Measurements from ENCODE around the gene CDK19.
A peak's percentile ranks its signal among the peaks of the same experiment; 100 is the strongest.
"Not testable (repeated sequence)": the region's sequence is repeated elsewhere in the genome, so short reads cannot be mapped to it uniquely, and the experiment has no call there.

Gene CDK19

DNA sequence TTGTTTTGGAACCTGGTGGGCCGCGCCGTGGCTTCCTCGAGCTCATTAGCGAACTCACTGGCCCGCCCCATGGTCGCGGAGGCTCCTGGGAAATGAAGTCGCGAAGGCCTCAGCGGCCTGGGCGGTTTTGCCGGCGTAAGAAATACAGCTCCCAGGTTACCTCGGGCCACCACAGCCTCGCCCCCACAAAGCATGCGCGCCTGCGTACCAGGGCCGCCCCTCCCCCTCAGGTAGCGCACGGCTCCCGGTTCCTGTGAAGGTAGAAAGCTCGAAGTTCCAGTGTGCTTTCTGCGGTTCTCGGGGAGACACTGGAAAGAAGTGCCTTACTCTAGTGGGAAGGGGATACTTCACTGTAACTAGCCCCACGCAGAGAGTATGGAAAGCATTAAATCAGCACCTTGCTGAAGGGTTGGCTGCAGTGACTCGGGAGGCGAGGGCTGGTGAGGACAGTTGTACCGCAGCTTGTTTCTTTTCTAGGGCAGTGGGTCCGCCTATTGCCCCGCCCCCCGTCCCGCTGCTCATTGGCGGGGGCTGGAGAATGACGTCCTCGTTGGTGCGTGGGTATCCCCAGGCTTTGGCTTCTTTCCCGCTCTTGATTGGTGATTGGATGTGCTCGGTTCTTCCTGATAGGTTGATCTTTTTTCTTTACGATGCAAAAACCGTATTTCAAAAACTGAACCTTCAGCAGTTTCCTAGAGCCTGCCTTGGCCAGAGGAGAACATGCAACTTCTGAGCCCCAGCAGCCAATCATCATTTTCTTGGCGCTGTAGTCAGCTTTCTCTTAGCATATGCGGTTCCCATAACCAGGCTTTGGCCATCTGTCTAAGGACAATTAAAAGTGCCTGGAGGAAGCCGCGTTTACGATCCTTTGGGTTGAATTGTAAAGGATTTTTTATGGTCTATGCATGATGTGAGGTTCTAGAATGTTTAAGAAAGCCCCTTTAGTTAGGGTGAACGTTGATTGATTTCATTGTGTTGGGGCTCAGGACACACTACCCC is at the start of gene CDK19:
Gene CDK19, minus strand, starts transcription at position 59 of the 999 bp plus-strand sequence. CDS start 333 bp downstream, outside the sequence.
- Mint-ChIP-seq H3K36me3 (peaks cover 6% of the 10 kb centered on the region), H3K27ac (peak within 1 kb of the TSS; percentile 99), H3K4me1 (peaks cover 59% of the 10 kb centered on the region), H3K27me3 (no peaks in the 10 kb centered on the region), H3K4me3 (peak within 1 kb of the TSS; percentile 99), H3K9me3 (no peaks in the 10 kb centered on the region)
- CTCF ChIA-PET, result interaction anchor here (1.1 to 2.9 kb wide), 3 partner anchors 57 to 133 kb away, joined by 4 to 27 read pairs (median 5); no protein-coding TSS in a partner anchor
- DNase-seq, result peak; percentile 99

DNA sequence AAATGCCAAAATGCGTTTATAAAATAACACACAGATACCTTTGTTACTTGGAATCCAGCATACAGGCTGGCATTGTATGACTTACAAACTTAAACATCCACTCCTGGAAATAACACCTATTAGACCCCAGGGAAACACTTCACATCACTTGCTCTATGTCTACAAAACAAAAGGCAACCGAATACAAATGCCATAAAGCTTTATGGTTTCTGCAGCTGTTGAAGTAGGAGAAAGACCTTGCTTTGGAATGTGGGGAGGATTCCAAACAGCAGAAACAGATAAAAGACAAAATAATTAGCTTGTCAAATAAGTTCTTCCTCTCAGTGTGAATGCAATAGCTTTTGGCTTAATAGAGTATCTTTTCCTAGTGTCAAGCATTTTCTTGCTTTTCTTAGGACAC is 49.6 kb upstream of the CDK19 start:
- H3K36me3 Mint-ChIP-seq, result no peaks in the 10 kb centered on the region
- H3K4me3 Mint-ChIP-seq, result no peak overlapping the region
- peaks cover 2% of the 10 kb centered on the region for H3K9me3 Mint-ChIP-seq
- no peak overlapping the region for H3K27ac Mint-ChIP-seq
- H3K27me3 Mint-ChIP-seq, result no peaks in the 10 kb centered on the region
- peaks cover 17% of the 10 kb centered on the region for H3K4me1 Mint-ChIP-seq
- no peak for DNase-seq
- CTCF ChIA-PET, result interaction anchor here (1.0 kb wide), 1 partner anchor 14 kb away, joined by 3 read pairs; no protein-coding TSS in a partner anchor

DNA sequence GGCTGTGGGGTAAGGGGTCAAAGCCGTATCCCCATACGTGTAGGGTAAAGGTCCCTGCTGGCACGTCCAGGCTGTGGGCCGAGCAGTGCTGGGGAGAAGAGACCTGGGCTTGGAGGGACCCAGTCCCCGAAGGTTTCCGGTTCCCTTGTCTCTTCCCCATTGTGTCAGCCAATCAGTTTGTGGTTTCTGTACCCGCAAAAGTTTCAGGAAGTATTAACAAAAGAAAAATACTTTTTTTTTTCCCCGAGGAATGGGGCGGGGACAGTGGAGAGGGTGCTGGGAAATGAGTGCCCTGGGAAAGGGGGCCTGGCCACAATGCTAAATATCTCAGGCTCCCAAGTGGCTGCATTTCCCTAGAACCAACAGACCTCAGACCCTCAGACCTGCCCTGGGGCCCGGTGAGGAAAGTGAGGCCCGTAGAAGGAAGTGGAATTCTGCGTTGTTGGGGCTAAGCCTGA is 44.1 kb upstream of the CDK19 start:
- H3K27me3 Mint-ChIP-seq, result peaks cover 4% of the 10 kb centered on the region
- peaks cover 13% of the 10 kb centered on the region for H3K4me1 Mint-ChIP-seq
- CTCF ChIA-PET, result no interaction called here
- H3K4me3 Mint-ChIP-seq, result no peak overlapping the region
- H3K27ac Mint-ChIP-seq, result peak overlapping the region; percentile 58
- H3K36me3 Mint-ChIP-seq, result no peaks in the 10 kb centered on the region
- no peaks in the 10 kb centered on the region for H3K9me3 Mint-ChIP-seq
- DNase-seq, result no peak

DNA sequence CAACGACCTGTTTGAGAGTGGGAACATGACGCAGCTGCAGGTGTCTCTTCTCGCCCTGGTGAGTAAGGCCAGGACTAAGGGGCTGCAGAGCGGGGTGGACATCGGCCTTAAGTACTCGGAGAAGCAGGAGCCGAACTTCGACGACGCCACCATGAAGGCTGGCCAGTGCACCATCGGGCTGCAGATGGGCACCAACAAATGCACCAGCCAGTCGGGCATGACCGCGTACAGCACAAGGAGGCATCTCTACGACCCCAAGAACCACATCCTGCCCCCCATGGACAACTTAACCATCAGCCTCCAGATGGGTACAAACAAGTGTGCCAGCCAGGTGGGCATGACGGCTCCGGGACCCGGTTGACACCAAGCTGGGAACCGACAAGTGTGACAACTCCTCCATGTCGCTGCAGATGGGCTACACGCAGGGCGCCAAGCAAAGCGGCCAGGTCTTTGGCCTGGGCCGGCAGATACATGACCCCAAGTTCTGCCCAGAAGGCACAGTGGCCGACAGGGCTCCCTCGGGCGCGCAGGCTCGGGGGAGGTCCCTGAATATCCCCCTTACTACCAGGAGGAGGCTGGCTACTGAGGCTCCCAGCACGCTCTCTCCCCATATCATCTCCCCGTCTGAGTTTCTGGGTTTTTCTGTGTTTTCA is 43.4 kb upstream of the CDK19 start:
- no peak for DNase-seq
- no peak overlapping the region for H3K27ac Mint-ChIP-seq
- peaks cover 13% of the 10 kb centered on the region for H3K4me1 Mint-ChIP-seq
- peaks cover 6% of the 10 kb centered on the region for H3K27me3 Mint-ChIP-seq
- no peaks in the 10 kb centered on the region for H3K36me3 Mint-ChIP-seq
- CTCF ChIA-PET, result no interaction called here
- no peak overlapping the region for H3K4me3 Mint-ChIP-seq
- H3K9me3 Mint-ChIP-seq, result no peaks in the 10 kb centered on the region

DNA sequence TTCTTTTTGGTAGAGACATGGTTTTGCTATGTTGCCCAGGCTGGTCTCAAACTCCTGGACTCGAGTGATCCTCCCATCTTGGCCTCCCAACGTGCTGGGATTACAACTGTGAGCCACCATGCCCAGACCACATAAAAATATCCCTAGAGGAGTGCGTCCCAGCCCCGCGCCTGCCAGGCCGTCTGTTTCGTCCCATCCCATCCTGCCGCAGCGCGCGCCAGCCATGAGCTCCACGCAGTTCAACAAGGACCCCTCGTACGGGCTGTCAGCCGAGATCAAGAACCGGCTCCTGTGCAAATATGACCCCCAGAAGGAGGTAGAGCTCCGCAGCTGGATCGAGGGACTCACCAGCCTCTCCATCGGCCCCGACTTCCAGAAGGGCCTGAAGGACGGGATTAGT is 42.7 kb upstream of the CDK19 start:
- no peak for DNase-seq
- Mint-ChIP-seq H3K27ac (no peak overlapping the region), H3K4me3 (no peak overlapping the region), H3K4me1 (peaks cover 13% of the 10 kb centered on the region), H3K36me3 (no peaks in the 10 kb centered on the region), H3K27me3 (peaks cover 13% of the 10 kb centered on the region), H3K9me3 (no peaks in the 10 kb centered on the region)
- CTCF ChIA-PET, result no interaction called here

DNA sequence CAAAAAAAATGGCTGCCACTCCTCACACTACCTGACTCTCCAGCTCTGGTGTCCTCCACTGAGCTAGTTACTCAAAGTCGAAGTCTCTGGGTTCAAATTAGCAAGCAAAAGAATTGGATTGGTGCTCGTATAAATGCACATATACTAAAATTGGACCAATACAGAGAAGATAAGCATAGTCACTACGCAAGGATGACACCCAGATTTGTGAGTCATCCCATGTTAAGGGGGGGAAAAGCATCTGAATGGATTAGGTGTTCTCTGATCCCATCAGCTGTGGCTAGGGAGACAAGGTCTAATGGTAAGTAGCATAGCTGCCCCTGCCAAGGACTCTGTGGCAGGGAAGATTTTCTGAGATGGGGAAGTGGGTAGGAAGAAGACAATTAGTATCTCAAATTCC is 41.0 kb upstream of the CDK19 start:
- CTCF ChIA-PET, result no interaction called here

DNA sequence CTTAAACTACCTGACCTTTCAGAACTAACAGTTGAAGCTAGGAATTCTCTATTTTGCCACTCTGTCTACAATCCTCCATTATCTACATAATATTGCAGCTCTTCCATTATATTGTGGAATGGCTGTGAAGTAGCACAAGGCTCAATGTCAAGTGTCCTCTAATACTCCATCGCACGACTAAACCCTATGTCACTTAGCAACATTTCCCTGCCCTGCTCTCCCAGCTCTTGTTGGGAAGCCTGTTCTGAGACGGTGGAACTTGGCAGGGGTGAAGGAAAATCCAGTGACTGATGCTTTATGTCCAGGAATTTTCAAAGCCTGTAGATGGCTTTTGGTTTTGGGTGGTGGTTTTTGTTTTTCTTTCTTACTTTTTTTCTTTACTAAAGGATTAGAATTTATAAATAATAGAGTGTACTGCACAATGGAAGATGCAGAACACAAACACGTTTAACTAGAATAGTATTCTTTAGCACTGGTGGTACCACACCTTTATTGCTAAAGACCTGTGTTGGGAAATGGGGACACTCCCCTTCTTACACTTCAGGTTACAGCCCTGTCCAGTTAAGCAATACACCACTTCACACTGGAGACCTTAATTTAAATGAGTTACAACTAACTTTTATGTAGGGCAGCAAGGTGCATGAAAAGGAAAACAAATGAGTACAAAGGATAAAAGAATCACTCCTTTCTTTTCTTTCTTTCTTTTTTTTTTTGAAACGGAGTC is 38.6 kb upstream of the CDK19 start:
- Mint-ChIP-seq H3K27me3 (peaks cover 23% of the 10 kb centered on the region), H3K4me3 (no peak overlapping the region), H3K4me1 (peaks cover under 1% of the 10 kb centered on the region), H3K36me3 (no peaks in the 10 kb centered on the region), H3K27ac (no peak overlapping the region), H3K9me3 (no peaks in the 10 kb centered on the region)
- CTCF ChIA-PET, result no interaction called here
- DNase-seq, result no peak

More for the DNA sequence above, 41.0 kb upstream of the CDK19 start:
- Mint-ChIP-seq H3K9me3 (no peaks in the 10 kb centered on the region), H3K4me3 (no peak overlapping the region), H3K27ac (no peak overlapping the region), H3K27me3 (peaks cover 16% of the 10 kb centered on the region), H3K36me3 (no peaks in the 10 kb centered on the region), H3K4me1 (peaks cover 13% of the 10 kb centered on the region)
- DNase-seq, result no peak

DNA sequence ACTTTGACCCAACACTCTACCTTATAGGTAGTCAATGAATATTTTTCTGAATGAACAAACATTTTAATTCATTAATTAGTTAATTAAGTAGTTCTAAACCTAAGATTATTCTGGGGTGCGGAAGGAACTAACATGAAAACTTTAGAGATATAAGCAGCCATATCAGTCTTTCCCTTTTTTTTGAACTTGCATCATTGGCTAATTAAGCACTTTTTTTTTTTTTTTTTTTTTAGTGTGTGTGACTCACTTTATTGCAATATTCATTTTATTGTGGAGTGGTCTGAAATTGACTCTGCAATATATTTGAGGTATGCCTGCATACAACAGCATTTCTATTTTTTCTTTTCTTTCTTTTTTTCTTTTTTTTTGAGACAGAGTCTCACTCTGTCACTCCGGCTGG is 37.5 kb upstream of the CDK19 start:
- Mint-ChIP-seq H3K4me3 (no peak overlapping the region), H3K9me3 (no peaks in the 10 kb centered on the region), H3K36me3 (no peaks in the 10 kb centered on the region), H3K27me3 (peaks cover 24% of the 10 kb centered on the region), H3K4me1 (no peaks in the 10 kb centered on the region), H3K27ac (no peak overlapping the region)
- DNase-seq, result no peak
- CTCF ChIA-PET, result no interaction called here

DNA sequence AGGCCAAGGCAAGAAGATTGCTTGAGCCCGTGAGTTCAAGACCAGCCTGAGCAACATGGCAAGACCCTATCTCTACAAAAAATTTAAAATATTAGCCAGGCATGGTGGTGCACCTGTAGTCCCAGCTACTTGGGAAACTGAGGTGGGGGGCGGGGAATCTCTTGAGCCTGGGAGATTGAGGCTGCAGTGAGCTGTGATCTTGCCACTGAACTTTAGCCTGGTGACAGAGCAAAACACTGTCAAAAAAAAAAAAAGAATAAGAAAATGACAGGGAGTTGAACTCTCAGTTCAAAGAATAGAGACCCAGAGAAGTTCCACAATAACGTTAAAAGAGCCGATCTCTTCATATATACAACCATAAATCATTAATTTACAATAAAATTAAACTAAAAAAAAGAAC is 34.5 kb upstream of the CDK19 start:
- peaks cover 28% of the 10 kb centered on the region for H3K27me3 Mint-ChIP-seq
- CTCF ChIA-PET, result no interaction called here
- H3K4me3 Mint-ChIP-seq, result no peak overlapping the region
- H3K27ac Mint-ChIP-seq, result no peak overlapping the region
- H3K4me1 Mint-ChIP-seq, result no peaks in the 10 kb centered on the region
- H3K9me3 Mint-ChIP-seq, result no peaks in the 10 kb centered on the region
- H3K36me3 Mint-ChIP-seq, result no peaks in the 10 kb centered on the region
- no peak for DNase-seq

DNA sequence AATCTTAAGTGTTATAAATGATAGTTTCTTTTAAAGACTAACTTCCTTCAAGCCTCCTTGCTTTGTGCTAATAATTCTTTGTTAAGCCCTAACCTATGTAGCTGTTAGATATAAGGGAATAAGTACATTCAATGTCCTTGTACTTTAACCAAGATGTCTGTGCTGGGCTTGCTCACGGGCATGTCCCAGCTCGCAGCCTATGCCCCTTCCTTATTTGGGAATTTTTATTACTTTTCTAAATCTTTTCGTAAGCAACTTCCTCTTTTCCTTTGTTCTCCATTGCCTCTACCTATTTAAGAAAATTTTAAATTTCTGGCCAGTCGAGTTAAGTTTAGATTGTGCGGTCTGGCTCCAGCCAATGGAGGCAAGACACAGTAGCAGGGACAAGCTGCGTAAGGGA is 26.0 kb upstream of the CDK19 start:
- no peak overlapping the region for H3K4me3 Mint-ChIP-seq
- no peak for DNase-seq
- no peaks in the 10 kb centered on the region for H3K4me1 Mint-ChIP-seq
- CTCF ChIA-PET, result no interaction called here
- H3K9me3 Mint-ChIP-seq, result no peaks in the 10 kb centered on the region
- H3K27ac Mint-ChIP-seq, result no peak overlapping the region
- no peaks in the 10 kb centered on the region for H3K27me3 Mint-ChIP-seq
- H3K36me3 Mint-ChIP-seq, result no peaks in the 10 kb centered on the region

DNA sequence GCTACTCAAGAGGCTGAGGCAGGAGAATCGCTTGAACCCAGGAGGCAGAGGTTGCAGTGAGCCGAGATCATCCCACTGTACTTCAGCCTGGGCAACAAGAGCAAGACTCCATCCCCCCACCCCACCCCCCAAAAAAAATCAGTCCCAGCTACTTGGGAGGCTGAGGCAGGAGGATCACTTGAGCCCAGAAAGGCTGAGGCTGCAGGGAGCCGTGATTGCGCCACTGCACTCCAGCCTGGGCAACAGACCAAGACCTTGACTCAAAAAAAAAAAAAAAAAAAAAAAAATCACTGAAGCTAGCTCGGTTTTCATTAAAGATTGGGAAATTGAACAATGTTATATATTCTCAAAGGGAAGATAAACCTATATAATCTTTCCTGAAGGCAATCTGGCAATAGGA is 20.5 kb upstream of the CDK19 start:
- H3K27ac Mint-ChIP-seq, H3K9me3 Mint-ChIP-seq, CTCF ChIA-PET, H3K4me1 Mint-ChIP-seq, H3K4me3 Mint-ChIP-seq, H3K27me3 Mint-ChIP-seq, DNase-seq, H3K36me3 Mint-ChIP-seq: not testable (repeated sequence)

DNA sequence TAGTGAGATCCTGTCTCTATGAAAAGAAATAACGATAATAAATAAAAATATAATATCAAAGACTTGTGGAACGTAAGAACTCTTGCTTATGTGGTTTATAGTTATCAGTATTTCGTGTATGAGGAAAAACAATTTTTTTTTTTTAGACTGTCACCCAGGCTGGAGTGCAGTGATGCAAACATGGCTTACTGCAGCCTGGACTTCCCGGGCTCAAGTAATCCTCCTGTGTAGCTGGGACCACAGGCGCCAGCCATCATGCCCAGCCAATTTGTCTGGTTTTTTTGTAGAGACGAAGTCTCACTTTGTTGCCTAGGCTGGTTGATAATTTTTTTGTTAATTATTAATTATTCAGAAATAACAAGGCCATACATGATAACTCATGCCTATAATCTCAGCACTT is 18.6 kb upstream of the CDK19 start:
- Mint-ChIP-seq H3K27ac (no peak overlapping the region), H3K4me3 (no peak overlapping the region), H3K9me3 (no peaks in the 10 kb centered on the region), H3K27me3 (peaks cover 3% of the 10 kb centered on the region), H3K36me3 (no peaks in the 10 kb centered on the region), H3K4me1 (no peaks in the 10 kb centered on the region)
- DNase-seq, result no peak
- CTCF ChIA-PET, result no interaction called here

DNA sequence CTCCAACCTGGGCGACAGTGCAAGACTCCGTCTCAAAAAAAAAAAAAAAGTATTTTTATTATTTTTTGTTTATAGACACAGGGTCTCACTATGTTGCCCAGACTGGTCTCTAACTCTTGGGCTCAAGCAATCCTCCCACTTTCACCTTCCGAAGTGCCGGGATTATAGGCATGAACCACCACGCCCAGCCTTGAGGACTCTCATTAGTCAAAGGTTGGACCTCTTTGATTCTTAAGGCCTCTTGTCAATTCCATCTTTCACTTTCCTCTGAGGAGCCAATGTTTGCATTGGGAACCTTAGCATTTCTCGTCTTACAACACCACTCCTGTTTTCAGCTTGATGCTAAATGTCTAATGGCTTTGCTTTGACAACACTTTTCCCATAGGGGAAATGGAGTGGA is 16.1 kb upstream of the CDK19 start:
- Mint-ChIP-seq H3K4me3 (no peak overlapping the region), H3K4me1 (no peaks in the 10 kb centered on the region), H3K27me3 (peaks cover 3% of the 10 kb centered on the region), H3K36me3 (no peaks in the 10 kb centered on the region), H3K27ac (no peak overlapping the region), H3K9me3 (no peaks in the 10 kb centered on the region)
- DNase-seq, result no peak
- CTCF ChIA-PET, result no interaction called here

DNA sequence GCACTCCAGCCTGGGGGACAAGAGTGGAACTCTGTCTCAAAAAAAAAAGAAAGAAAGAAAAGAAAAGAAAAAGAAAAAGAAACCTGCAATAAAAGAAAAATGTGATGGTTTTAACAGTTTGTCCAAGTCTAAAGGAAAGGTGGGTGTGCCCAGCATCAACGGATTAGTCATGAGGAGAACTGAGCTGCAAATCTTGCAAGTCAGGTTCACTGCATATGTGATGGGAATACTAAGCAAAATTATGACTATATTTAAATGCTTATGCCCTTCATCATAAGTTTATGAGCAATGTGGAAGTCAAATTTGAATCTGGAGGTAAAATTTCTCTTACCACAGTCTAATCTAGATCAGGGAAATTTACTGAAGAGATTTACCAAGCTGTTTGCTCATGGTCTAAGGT is 13.1 kb upstream of the CDK19 start:
- no peaks in the 10 kb centered on the region for H3K4me1 Mint-ChIP-seq
- no peak for DNase-seq
- no peaks in the 10 kb centered on the region for H3K36me3 Mint-ChIP-seq
- no peak overlapping the region for H3K4me3 Mint-ChIP-seq
- H3K27me3 Mint-ChIP-seq, result no peaks in the 10 kb centered on the region
- CTCF ChIA-PET, result no interaction called here
- no peak overlapping the region for H3K27ac Mint-ChIP-seq
- no peaks in the 10 kb centered on the region for H3K9me3 Mint-ChIP-seq

All from activated naive CD4-positive, alpha-beta T cell treated with anti-CD3 and anti-CD28 coated beads, Interleukin-2, amount 10 ng/mL, durations not matched to agents 7 days and 5 days (primary cell).